Liver (tissue), 9 donors: ENCODE data around the gene OR4D9. TPM values are rescaled to one million over a fixed set of nuclear protein-coding genes. Genes with fewer than 3 reads are reported as not detected.

ENCODE experiments used
- DNase-seq: peaks from one replicate; pipeline ENCODE4 v3.0.0-alpha.2; 2017; ENCODE audit warnings: low spot score
- H3K27ac ChIP-seq, 2 donors: one replicate each; pipeline ENCODE4 v1.7.0; 2013; ENCODE audit warnings: inconsistent platforms in 2 of 2, low read length in 2 of 2, control low read depth in 1 of 2, low read depth in 1 of 2, mild to moderate bottlenecking in 1 of 2
- H3K27me3 ChIP-seq, 4 donors: one replicate each; pipeline versions ENCODE4 v1.6.1 to v1.7.0; 2013; ENCODE audit warnings: low read length in 3 of 4, inconsistent platforms in 1 of 4, mild to moderate bottlenecking in 1 of 4, moderate library complexity in 1 of 4; ENCODE audit not compliant: control insufficient read depth in 4 of 4, insufficient read depth in 4 of 4
- H3K36me3 ChIP-seq, 4 donors: one replicate each; pipeline versions ENCODE4 v1.6.1 to v1.7.0; 2013; ENCODE audit warnings: low read length in 3 of 4, mild to moderate bottlenecking in 3 of 4, low read depth in 1 of 4, moderate library complexity in 1 of 4; ENCODE audit not compliant: control insufficient read depth in 4 of 4, insufficient read depth in 3 of 4
- H3K4me1 ChIP-seq, 4 donors: one replicate each; pipeline versions ENCODE4 v1.6.1 to v1.7.0; 2013; ENCODE audit warnings: low read length in 3 of 4, mild to moderate bottlenecking in 3 of 4, moderate library complexity in 1 of 4; ENCODE audit not compliant: control insufficient read depth in 4 of 4, insufficient read depth in 4 of 4
- H3K4me3 ChIP-seq, 3 donors: one replicate each; pipeline versions ENCODE4 v1.6.1 to v1.7.0; 2013; ENCODE audit warnings: low read length in 3 of 3, control low read depth in 1 of 3, low read depth in 1 of 3, mild to moderate bottlenecking in 1 of 3
- H3K9ac ChIP-seq, 2 donors: one replicate each; pipeline ENCODE4 v1.7.0; 2013; ENCODE audit warnings: low read length in 2 of 2, mild to moderate bottlenecking in 2 of 2, moderate library complexity in 2 of 2, control low read depth in 1 of 2, low read depth in 1 of 2
- H3K9me3 ChIP-seq, 4 donors: one replicate each; pipeline versions ENCODE4 v1.6.1 to v1.7.0; 2013; ENCODE audit warnings: low read length in 3 of 4; ENCODE audit not compliant: control insufficient read depth in 4 of 4
- CTCF ChIP-seq: fragments of 150-350 bp; IDR thresholded peaks from 2 replicates; pipeline ENCODE4 v1.5.1; 2017; ENCODE audit warnings: improper control_type of control experiment, low read depth, low read length; ENCODE audit not compliant: missing input control
- EGR1 ChIP-seq, 2 donors: IDR thresholded peaks; 2 replicates each; pipeline ENCODE4 v1.6.1; 2016 to 2018; ENCODE audit warnings: antibody characterized with exemption in 2 of 2, low read depth in 2 of 2
- FOXA1 ChIP-seq: IDR thresholded peaks from 2 replicates; pipeline ENCODE4 v1.6.1; 2016; ENCODE audit warnings: antibody characterized with exemption
- FOXA2 ChIP-seq: IDR thresholded peaks from 2 replicates; pipeline ENCODE4 v1.6.1; 2016; ENCODE audit warnings: antibody characterized with exemption
- GABPA ChIP-seq, 2 donors: IDR thresholded peaks in 1 of 2; conservative IDR thresholded peaks in 1 of 2; 2 replicates each; pipeline ENCODE4 v1.6.1; 2016; ENCODE audit warnings: antibody characterized with exemption in 2 of 2, mild to moderate bottlenecking in 1 of 2, moderate library complexity in 1 of 2
- HNF4A ChIP-seq, 2 donors: conservative IDR thresholded peaks; 2 replicates each; pipeline ENCODE4 v1.6.1; 2016; ENCODE audit warnings: antibody characterized with exemption in 2 of 2, mild to moderate bottlenecking in 2 of 2
- HNF4G ChIP-seq: IDR thresholded peaks from 2 replicates; pipeline ENCODE4 v1.6.1; 2016; ENCODE audit warnings: antibody characterized with exemption
- JUND ChIP-seq, 2 donors: IDR thresholded peaks; 2 replicates each; pipeline ENCODE4 v1.6.1; 2016; ENCODE audit warnings: antibody characterized with exemption in 2 of 2
- MAX ChIP-seq: IDR thresholded peaks from 2 replicates; pipeline ENCODE4 v1.6.1; 2016; ENCODE audit warnings: antibody characterized with exemption
- NR2F2 ChIP-seq: IDR thresholded peaks from 2 replicates; pipeline ENCODE4 v1.6.1; 2016; ENCODE audit warnings: antibody characterized with exemption
- RAD21 ChIP-seq, 2 donors: IDR thresholded peaks; 2 replicates each; pipeline ENCODE4 v1.6.1; 2016; ENCODE audit warnings: antibody characterized with exemption in 2 of 2, mild to moderate bottlenecking in 2 of 2
- REST ChIP-seq: IDR thresholded peaks from 2 replicates; pipeline ENCODE4 v1.6.1; 2016; ENCODE audit warnings: antibody characterized with exemption, mild to moderate bottlenecking
- RXRA ChIP-seq, 2 donors: IDR thresholded peaks; 2 replicates each; pipeline ENCODE4 v1.6.1; 2017 to 2018; ENCODE audit warnings: antibody characterized with exemption in 2 of 2, mild to moderate bottlenecking in 1 of 2
- SP1 ChIP-seq: IDR thresholded peaks from 2 replicates; pipeline ENCODE4 v1.6.1; 2018; ENCODE audit warnings: antibody characterized with exemption, mild to moderate bottlenecking
- TAF1 ChIP-seq: conservative IDR thresholded peaks from 2 replicates; pipeline ENCODE4 v1.6.1; 2016; ENCODE audit warnings: antibody characterized with exemption, mild to moderate bottlenecking
- YY1 ChIP-seq: IDR thresholded peaks from 2 replicates; pipeline ENCODE4 v1.6.1; 2016; ENCODE audit warnings: antibody characterized with exemption, mild to moderate bottlenecking
- WGBS: extraction: QIAGEN DNeasy Blood & Tissue Kit; methylation state at CpG from one replicate; pipeline ENCODE4 v1.1.7; 2013; 5-methylcytosine and 5-hydroxymethylcytosine counted together
- polyA plus RNA-seq, 2 donors: library from polyadenylated mRNA; stranded (reverse) in 1 of 2; unstranded in 1 of 2; fragments of 200-250 nt in 1 of 2; fragments of >200 nt in 1 of 2; fragmentation: Nextera tagmentation in 1 of 2; extraction: Ambion mirVana in 1 of 2; gene quantifications; one replicate each; pipeline versions ENCODE4 v1.2.1 to v1.2.3, GENCODE V29; 2013 to 2015
- total RNA-seq, 2 donors: library from RNA; depleted of rRNA; stranded (reverse); fragments of >200 nt; gene quantifications; one replicate each; pipeline ENCODE4 v1.2.3, GENCODE V29; 2014
- TF ChIP-seq, protein P1 (sequence below): IDR thresholded peaks from 2 replicates; pipeline ENCODE4 v1.6.1; 2016; ENCODE audit warnings: antibody characterized with exemption
- TF ChIP-seq, protein P2 (sequence below): IDR thresholded peaks from 2 replicates; pipeline ENCODE4 v1.6.1; 2016; ENCODE audit warnings: antibody characterized with exemption
- donor health status: healthy.
- donor health status: healthy.
- donor health status: healthy.
- donor health status: healthy.
- donor health status: healthy.

OR4D9 gene
- total and polyA plus RNA-seq, 4 donors = not detected

DNA sequence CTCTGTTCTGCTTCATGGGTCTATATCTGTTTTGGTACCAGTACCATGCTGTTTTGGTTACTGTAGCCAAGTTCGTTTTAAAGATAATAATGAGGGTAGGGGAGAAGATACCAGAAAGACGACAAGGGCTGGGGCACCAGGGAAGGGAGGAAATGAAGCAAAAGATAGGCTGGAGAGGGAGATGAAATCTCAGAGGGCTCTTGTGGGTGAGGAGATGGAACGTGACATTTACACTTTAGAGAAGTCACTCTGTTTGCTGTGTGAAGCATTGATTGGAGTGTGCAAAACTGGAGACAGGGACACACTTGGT, 33.5 kb downstream of the OR4D9 start:
- WGBS = 74% methylated on average over 3 of the region's 3 CpGs
- TF ChIP-seq GABPA (IDR thresholded peaks at IDR 0.05 in 1 of 2, conservative IDR thresholded peaks at IDR 0.05 in 1 of 2) (no peak), JUND (IDR thresholded peaks at IDR 0.05) (no peak), SP1 (no peak)
- TF ChIP-seq, protein P1, sequence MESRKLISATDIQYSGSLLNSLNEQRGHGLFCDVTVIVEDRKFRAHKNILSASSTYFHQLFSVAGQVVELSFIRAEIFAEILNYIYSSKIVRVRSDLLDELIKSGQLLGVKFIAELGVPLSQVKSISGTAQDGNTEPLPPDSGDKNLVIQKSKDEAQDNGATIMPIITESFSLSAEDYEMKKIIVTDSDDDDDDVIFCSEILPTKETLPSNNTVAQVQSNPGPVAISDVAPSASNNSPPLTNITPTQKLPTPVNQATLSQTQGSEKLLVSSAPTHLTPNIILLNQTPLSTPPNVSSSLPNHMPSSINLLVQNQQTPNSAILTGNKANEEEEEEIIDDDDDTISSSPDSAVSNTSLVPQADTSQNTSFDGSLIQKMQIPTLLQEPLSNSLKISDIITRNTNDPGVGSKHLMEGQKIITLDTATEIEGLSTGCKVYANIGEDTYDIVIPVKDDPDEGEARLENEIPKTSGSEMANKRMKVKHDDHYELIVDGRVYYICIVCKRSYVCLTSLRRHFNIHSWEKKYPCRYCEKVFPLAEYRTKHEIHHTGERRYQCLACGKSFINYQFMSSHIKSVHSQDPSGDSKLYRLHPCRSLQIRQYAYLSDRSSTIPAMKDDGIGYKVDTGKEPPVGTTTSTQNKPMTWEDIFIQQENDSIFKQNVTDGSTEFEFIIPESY = no peak
- TF ChIP-seq, protein P2, sequence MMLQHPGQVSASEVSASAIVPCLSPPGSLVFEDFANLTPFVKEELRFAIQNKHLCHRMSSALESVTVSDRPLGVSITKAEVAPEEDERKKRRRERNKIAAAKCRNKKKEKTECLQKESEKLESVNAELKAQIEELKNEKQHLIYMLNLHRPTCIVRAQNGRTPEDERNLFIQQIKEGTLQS = no peak
- no peak overlapping the region for H3K4me3 ChIP-seq
- DNase-seq = no peak
- H3K9me3 ChIP-seq = no peaks in the 10 kb centered on the region
- H3K4me1 ChIP-seq = peaks cover 0 to 3% (median under 1%) of the 10 kb centered on the region in 4 donors
- H3K27ac ChIP-seq = no peak overlapping the region
- H3K27me3 ChIP-seq = no peaks in the 10 kb centered on the region
- H3K9ac ChIP-seq = no peak overlapping the region
- H3K36me3 ChIP-seq = no peaks in the 10 kb centered on the region

DNA sequence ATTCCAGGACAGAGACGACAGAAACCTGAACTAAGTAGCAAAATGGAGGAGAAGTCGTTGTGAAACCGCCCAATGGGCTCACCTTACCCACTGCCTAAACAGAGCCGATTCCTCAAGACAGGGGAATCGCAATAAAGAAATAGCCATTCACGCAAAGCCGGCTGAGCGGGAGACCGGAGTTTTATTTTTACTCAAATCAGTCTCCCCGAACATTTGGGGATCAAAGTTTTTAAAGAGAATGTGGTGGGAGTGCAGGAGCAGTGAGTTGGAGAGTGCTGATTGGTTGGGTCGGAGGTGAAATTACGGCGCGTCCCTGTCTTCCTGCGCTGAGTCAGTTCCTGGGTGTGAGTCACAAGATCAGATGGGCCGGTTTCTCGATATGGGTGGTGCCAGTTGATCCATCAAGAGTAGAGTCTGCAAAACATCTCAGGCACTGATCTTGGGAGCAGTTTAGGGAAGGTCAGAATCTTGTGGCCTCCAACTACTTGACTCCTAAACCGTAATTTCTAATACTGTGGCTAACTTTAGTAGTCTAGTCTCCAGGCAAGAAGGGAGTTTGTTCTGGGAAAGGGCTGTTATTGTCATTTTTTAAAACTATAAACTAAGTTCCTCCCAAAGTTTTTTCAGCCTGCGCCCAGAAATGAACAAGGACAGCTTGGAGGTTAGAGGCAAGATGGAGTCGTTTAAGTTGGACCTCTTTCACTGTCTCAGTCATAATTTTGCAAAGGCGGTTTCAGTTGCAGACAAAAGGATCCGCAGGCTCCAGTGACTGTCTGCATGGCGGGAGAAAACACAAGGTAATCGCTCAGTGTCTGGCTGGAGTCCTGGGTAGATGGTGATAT, 34.1 kb downstream of the OR4D9 start:
- H3K27ac ChIP-seq = no peak overlapping the region
- H3K9ac ChIP-seq = no peak overlapping the region
- no peaks in the 10 kb centered on the region for H3K27me3 ChIP-seq
- no peaks in the 10 kb centered on the region for H3K9me3 ChIP-seq
- 88% methylated on average over 24 of the region's 24 CpGs for WGBS
- H3K4me3 ChIP-seq = no peak overlapping the region
- H3K36me3 ChIP-seq = no peaks in the 10 kb centered on the region
- TF ChIP-seq RAD21 (IDR thresholded peaks at IDR 0.05) (no peak), TAF1 (no peak), NR2F2 (no peak), RXRA (IDR thresholded peaks at IDR 0.05) (no peak), REST (no peak), CTCF (no peak), JUND (IDR thresholded peaks at IDR 0.05) (no peak), HNF4A (conservative IDR thresholded peaks at IDR 0.05) (no peak), GABPA (IDR thresholded peaks at IDR 0.05 in 1 of 2, conservative IDR thresholded peaks at IDR 0.05 in 1 of 2) (no peak), HNF4G (no peak), MAX (no peak), FOXA2 (no peak), YY1 (no peak), EGR1 (IDR thresholded peaks at IDR 0.05; ENCODE audit: low read depth in 2 of 2) (no peak), SP1 (no peak), FOXA1 (no peak)
- TF ChIP-seq, protein P1 = no peak
- TF ChIP-seq, protein P2 = no peak
- peaks cover 0 to 5% (median under 1%) of the 10 kb centered on the region in 4 donors for H3K4me1 ChIP-seq
- DNase-seq = no peak
